GM18870 (cell line): ENCODE results near the gene PTGDR.

Experiments used
- ATAC-seq: cut with Tn5 transposase; IDR thresholded peaks from one replicate; pipeline ENCODE4 v1.9.1; 2021; ENCODE audit warnings: moderate library complexity; ENCODE audit not compliant: unreplicated experiment

The PTGDR gene, protein sequence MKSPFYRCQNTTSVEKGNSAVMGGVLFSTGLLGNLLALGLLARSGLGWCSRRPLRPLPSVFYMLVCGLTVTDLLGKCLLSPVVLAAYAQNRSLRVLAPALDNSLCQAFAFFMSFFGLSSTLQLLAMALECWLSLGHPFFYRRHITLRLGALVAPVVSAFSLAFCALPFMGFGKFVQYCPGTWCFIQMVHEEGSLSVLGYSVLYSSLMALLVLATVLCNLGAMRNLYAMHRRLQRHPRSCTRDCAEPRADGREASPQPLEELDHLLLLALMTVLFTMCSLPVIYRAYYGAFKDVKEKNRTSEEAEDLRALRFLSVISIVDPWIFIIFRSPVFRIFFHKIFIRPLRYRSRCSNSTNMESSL

DNA sequence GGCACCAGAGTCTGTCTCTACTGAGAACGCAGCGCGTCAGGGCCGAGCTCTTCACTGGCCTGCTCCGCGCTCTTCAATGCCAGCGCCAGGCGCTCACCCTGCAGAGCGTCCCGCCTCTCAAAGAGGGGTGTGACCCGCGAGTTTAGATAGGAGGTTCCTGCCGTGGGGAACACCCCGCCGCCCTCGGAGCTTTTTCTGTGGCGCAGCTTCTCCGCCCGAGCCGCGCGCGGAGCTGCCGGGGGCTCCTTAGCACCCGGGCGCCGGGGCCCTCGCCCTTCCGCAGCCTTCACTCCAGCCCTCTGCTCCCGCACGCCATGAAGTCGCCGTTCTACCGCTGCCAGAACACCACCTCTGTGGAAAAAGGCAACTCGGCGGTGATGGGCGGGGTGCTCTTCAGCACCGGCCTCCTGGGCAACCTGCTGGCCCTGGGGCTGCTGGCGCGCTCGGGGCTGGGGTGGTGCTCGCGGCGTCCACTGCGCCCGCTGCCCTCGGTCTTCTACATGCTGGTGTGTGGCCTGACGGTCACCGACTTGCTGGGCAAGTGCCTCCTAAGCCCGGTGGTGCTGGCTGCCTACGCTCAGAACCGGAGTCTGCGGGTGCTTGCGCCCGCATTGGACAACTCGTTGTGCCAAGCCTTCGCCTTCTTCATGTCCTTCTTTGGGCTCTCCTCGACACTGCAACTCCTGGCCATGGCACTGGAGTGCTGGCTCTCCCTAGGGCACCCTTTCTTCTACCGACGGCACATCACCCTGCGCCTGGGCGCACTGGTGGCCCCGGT, at the start of gene PTGDR:
PTGDR (plus strand) TSS at position 198 of the 778 bp plus-strand sequence; CDS start at position 315, 117 bp downstream.
- no peak for ATAC-seq

DNA sequence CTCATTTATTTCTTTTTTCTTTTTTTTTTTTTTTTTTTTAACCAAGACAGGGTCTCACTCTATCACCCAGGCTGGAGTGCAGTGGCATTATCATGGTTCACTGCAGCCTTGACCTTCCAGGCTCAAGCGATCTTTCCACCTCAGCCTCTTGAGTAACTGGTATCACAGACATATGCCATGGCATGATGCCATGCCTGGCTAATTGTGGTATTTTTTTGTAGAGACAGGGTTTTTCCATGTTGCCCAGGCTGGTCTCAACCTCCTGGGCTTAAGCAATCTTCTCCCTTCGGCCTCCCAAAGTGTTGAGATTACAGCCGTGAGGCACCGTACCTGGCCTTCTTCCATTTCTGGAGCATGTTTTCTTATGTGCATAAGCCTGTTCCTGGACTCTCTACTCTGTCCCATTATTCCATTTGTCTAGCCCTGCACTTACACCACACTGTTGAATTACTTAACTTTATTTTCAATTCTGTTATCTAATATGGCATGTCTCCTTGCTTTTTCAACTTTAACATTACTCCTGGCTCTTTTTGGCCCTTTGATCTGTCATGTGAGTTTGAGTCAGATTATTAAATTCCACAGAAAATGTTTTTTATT, 47.9 kb upstream of the PTGDR start:
- ATAC-seq, result no peak

DNA sequence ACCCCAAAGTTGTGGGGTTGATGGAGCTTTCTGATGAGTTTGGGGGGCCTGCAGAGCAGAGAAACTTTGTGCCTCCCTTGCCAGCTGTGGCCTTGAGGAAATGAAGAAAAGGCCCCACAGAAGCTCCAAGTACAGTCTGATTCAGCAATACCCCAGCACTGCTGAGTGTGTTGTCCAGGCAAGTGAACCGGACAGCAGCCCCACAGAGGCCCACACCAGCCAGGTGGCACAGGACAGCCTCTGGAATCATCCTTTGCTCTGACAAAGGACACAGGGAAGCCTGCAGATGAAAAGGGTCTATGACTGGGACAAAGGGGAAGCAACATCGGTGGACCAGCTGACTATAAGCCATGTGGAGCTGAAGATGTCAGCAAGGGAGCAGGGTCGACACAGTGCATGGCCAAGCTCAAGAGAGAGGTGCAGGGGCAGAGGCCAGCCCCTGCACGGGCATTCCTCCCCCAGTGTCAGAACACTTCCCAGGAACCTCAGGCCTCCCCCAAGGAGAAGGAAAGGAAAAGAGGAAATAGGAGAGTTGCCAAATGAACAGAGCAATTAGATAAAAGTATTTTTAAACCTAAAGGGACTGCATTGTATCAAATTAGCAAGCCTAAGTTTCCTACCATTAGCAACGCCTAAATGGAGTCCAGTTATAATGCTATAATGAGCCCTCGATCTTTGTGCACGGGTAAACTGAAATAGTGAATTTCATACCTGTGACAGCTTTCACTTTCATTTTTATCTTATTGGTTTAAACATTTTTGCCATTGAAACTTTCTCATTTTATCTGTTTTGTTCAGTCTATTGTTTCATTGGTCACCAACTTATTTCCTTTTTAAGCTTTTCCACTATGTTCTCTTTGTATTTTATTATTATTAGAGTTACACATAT, 46.3 kb upstream of the PTGDR start:
- ATAC-seq, result no peak

DNA sequence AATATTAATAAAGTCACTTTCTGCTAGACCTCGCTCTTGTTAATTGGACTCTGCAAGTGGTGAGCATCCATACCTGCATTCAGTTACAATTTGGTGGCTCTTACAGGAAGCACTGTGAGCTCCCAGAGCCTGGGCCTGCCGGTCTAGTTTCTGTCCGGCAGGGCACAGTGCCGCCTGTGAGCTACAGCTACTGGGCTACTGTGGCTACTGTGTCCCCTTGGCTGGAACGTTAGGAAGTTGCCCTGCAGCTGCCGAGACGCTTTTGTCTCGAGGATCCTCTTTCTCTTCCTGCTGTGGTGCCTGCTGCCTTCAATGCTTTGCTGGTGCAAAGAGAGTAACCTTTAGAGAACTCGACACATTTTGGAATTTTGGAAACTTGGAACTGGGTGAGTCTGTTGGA, 44.6 kb upstream of the PTGDR start:
- ATAC-seq, result no peak

DNA sequence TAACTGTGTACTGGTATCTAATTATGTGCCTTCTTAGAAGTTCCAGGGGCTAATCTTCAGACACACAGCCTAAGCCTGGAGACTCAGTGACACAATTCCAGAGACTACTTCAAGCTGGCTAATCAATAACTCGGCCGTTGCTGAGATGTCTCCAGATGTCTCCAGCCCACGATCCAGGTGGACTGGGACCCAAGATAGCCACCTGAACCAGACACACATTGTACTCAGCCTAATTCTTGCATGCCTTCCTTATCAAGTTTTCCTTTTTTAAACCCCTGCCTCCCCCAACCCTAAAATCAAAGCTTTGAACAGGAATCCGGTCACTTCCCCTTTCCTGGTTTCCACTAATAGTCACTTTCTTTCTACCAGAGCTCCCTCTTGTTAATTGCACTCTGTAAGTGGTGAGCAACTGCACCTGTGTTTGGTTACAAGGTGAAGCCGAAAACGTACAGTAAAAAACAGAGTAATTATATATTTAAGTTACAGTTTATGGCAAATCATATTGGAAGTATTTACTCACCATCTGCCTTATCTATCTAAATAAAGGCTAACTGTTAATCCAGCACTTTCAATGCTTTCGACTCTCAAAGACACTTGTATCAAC, 39.8 kb upstream of the PTGDR start:
- ATAC-seq, result no peak

DNA sequence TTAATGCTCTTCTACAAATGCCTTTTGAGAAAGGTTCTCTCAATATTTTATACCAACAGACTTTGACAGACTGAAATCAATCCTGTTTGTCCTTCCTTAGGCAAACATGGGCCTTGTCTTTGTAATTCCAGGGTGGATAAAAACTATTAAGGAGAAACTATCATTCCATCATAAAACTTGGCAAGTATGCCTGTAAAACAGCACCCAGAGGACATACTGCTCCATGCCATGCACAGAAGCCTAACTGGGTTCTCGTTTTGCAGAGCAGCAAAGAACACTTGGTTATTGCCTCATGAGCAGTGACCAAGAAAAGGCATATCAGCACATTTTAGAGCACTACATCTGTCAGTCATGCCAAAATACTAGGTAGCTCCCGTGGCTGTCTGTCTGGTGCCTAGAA, 33.8 kb upstream of the PTGDR start:
- no peak for ATAC-seq

DNA sequence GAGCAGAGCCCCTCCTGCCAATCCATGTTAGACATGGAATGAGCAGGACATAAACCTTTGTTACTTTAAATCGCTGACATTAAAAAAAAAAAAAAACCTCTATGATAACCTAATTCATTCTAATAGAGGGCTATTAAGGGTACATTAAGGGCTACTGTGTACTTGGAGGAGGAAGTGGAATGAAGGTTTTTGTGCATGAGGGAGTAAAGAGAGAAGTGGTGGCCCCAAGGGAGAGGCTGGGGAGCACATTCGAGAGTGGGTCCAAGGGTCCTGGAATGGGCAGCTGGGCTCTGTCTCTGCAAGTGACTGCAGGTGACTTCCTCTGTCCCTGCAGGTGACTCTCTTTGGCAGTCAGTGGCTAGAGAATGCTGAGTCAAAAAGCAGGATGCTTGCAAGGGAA, 32.1 kb upstream of the PTGDR start:
- ATAC-seq, result no peak

DNA sequence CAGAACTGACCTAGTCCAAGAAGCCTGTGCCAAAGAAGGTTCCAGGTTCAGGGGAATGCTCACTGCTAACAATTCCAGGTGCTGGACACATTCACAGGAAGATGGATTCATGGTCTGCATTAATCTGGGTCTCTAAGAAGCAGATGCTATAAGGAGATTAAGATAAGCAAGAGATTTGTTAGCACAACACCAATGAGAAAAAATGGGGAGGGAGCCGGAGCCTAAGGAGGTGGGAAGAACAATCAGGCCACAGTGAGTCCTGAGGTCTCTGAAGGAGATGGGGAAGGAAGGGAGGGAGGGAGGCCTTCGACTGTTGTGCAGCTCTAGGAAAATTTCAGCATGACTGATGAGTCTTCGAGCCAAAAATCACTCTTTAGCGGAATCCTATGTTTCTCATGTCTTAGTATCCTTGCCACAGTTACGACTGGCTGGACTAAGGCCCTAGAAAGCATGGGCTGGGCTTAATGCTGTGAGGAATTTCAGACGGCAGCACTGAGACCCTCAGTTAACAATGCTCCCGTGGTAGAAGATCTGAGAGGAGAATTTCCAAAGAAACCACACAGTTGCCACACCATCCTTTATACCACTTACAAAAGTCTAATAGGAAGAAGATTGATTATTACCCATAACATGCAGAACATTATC, 31.5 kb upstream of the PTGDR start:
- ATAC-seq, result no peak

DNA sequence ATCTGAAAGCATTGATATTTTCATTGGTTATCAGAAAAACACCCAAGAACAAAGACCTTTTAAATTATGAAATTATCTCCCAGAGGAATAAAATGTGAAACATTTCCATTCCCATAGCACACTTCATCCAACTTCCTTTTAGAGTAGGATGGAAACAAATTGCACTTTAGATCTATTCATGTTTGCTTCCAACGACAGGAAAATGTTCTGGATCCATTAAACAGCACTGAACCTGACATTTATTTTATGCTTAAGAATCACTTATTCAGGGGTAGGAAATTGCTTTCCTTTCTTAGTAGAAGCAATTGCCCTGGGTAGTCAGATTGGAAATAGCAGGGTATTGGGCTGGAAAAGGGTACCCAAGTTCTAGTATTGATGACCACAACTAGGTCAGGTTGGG, 28.8 kb upstream of the PTGDR start:
- ATAC-seq, result no peak

DNA sequence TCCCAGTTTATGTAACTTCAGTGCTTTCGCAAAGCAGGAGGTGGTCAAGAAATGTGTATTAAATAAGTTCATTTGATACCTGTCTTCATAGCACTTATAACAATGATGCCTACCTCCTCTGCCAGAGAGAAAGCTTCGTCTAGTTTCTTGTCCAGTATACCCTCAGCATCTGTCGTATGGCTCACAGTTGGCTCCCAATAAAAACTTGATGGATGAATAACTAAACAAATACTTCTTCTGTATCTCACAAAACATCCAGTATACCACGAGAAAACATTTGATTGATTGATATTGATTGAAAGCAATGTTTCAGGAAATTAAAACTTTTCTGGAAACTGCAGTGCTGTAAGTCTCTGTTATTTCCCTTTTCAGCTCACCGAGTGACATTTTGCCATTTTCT, 26.9 kb upstream of the PTGDR start:
- no peak for ATAC-seq

DNA sequence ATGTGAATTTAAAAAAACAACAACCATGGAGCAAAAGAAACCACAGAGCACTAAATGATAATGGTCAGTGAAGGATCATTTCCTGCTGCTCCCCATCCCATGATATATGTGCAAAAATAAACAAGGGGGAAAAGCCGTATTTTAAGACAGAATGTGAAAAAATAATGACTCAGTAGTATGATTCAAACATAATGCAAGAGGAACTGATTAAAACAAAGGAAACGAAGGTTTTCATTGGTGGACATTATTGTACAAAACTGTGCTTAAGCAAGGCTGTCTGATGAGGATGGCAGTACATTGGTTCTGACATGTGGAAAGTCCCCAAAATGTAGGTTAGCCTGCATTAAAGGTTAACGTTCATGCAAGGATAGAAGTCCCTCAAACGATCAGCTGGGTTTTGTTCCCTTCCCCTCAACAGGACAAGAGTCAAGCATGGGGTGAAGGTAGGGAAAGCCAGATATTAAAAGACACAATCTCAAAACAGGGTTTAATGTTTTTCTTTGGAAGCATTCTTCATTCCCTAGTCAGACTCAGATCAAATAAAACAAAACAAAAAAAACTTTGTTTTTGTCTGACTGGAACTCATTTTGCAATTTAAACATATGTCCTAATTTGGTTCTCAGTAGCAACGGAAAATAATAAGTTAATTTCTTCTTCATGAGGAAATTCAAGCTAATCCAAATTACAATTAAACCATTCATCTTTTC, 26.3 kb upstream of the PTGDR start:
- ATAC-seq, result no peak

DNA sequence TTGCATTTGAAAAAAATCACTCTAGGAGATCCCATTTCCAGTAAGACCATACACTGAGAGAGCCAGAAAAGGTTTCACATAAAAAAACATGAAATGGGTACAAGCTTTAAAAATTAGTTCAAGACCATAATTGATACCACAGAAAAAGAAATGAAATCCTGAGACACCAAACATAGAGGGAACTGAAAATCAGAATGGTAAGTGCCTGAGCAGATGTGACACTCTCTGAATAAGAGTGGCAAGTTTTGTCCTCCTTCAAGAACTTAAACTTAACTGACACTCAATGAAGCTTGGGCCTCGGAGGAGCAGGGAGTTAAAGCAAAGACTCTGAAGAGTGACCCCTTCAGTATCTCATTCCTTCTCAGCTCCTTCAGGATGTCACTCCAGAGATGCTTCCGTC, 23.2 kb upstream of the PTGDR start:
- peak; percentile 71 for ATAC-seq

DNA sequence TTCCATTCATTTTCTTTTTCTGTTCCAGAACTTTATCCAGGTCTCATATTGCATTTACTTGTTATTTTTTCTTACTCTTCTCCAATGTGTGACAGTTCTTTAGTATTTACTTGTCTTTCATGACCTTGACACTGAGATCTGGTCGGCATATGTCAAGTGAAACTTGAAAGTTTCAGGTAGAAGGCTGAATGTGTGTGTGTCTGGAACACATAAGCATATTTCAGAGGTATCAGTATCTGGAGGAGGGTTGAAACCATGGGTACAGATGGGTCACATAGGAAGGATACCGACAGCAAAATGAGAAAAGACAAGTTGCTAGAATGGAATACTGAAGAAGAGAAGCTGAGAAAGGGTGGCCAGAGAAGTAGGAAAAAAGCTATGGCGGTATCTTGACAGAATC, 22.5 kb upstream of the PTGDR start:
- ATAC-seq, result peak; percentile 56

DNA sequence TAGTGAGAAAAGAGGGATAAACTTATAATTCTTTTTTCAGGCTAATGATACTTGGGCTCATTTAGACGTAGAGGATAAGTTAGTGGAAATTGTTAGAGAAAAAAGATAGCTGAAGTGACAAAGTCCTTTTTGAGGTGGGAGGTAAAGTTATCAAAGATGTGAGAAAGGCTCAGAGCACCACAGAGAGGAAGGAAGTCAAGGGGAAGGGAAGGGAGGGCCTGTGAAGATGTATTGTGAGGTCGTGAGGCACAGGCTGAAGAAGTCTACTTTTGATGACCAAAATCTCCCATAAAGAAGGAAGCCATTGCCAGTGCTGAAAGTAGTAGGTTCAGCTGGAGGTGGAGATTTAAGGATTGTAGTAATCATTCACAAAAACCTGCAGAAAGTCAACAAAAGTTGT, 19.4 kb upstream of the PTGDR start:
- ATAC-seq, result no peak

DNA sequence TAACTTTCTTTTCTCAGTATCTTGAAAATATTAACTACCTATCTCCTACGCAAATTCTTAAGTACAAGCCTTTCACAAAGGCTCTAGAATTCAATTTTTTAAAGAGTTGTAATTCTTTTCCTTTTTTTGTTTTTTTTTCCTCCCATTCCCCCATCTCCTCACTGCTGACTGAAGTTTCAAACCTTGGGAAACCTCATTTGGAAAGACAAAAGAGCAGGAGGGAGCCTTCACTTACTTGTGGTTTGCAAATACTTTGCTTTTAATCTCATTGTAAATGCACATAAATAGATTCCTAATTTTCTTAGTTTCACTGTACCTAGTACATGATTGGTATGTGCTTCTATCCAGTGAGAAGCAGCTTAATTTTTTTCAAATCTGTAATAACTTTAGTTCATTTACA, 15.8 kb upstream of the PTGDR start:
- no peak for ATAC-seq

DNA sequence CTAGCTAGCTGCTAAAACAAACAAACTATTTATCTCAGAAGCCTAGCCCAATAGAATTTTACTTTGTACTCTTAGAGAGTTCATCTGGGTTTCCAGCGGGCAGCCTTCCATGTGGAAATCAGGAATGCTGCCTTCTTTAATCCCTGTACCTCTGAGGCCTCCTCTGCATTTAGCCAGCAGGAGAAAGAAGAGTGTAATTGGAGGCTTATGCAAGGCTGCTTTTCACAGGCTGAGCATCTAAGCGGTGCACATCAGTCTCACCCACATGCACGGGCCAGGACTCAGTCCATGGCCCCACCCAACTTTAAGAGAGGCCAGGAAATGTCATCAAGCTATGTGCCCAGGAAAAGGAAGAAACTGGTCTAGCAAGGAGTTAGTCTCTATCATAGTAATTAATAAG, 14.0 kb upstream of the PTGDR start:
- ATAC-seq, result no peak

DNA sequence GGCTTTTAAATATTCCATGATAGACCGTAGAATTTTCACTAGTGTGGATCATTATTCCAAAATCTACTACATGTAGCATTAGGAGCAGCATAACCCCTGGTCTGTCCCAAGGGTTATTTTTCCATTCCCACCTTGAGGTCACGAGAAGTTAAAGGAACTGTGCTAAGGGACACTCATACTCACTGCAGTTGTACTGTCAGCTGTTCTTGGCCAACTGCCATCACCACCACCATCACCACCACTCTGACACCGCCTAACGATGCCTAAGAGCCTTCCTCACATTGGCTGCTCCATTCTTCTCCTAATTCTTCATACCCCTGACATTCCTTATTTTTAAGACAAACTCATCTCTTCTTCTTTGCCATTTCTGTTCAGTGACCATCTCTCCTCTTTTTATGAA, 13.4 kb upstream of the PTGDR start:
- no peak for ATAC-seq

DNA sequence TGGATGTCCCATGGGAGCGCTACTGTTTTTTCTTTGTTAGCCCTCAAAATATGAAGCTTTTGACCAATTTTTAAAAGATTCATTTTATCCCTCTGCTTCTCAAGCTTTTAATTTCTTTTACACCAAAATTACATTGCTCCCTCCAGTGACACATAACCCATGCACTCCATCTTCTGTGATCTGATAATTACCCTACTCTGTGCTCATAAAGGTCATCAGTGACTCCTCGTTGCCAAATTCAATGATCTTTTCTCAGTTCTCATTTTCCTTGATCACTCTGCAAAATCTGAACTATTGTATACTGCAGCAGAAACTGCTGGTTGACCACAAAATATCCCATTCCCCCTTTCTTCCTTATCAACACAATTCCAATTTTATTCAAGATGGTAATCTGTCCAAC, 8.7 kb upstream of the PTGDR start:
- no peak for ATAC-seq

DNA sequence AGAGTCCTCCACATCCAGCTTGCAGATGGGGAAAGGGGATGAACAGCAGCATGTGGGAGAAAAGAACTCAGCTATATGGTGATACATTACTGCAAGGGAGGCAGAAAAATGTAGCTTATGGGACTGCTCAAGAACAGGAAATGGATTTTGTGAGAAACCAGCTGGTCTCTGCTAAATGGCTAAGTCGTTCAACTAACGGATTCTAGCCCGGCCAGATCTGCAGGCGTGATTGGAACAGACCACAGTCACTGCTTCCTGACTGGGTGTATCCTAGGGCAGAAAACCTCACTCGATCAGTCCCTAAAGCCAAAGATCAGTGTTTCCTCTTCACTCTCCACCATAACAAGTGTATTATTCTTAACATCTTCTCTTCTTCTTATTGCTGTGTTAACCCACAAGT, 8.1 kb upstream of the PTGDR start:
- ATAC-seq, result no peak

DNA sequence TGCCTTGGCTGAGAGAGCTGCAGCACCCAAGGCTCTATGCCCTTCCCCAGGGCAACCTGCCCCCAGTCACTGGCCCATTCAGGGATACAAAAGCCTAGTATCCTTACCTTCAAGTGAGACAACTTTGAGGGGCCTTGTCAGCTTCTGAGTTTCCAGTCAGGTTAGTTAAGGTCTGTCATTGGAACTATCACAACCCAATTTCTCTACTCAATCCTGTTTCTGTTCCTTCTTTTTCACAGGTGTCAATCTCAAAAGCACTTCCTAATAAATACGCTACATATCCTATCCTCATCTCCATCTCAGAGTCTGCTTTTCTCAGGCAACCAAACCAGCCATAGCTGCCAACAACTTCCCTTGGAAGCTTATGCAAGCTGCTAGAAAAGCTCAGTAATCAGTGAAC, 4.9 kb upstream of the PTGDR start:
- no peak for ATAC-seq
